GM12878 (cell line): ENCODE data around the gene PLEKHH2. TPM values are rescaled to one million over a fixed set of nuclear protein-coding genes. Genes with fewer than 3 reads are reported as not detected.

Source experiments
- ATAC-seq: fragments of 200-7000 bp; cut with Tn5 transposase; 3 replicates; pipeline ENCODE4 v1.9.1; 2020; ENCODE audit warnings: mild to moderate bottlenecking, moderate library complexity
- BruUV-seq: library from RNA; stranded (reverse); fragments of 400-500 nt; replicated peaks from 2 replicates; lab custom pipeline; 2021; lab: Mats Ljungman, UMichigan
- CTCF ChIA-PET: fragments of 300-600 bp; sonication (Branson Sonifier 250); formaldehyde crosslinking; extraction: SDS; loops from one replicate; lab custom pipeline; 2021; ENCODE audit warnings: inconsistent platforms; lab: Yijun Ruan, JAX
- POLR2A ChIA-PET: fragments of 350-600 bp; formaldehyde crosslinking; extraction: SDS; loops from one replicate; lab custom pipeline; 2021; ENCODE audit warnings: inconsistent platforms; lab: Charles Lee
- RAD21 ChIA-PET: fragments of 300-600 bp; sonication (Branson Sonifier 250); formaldehyde crosslinking; loops from one replicate; lab custom pipeline; 2023; ENCODE audit warnings: antibody characterized with exemption; ENCODE audit not compliant: unreplicated experiment; lab: Charles Lee
- SMC1A ChIA-PET: fragments of 300-600 bp; sonication (Branson Sonifier 250); formaldehyde crosslinking; loops from one replicate; lab custom pipeline; 2023; ENCODE audit not compliant: unreplicated experiment, uncharacterized antibody; lab: Charles Lee
- DNase-seq: peaks from one replicate; pipeline ENCODE4 v3.0.0-alpha.2; 2011; ENCODE audit warnings: low read depth, low spot score
- FAIRE-seq: peaks from 3 replicates; lab custom pipeline; 2011; peaks lifted over from hg19 to GRCh38; lab: Jason Lieb, UNC
- H2AFZ ChIP-seq: 2 replicates; pipeline ENCODE4 v1.6.0; 2011; ENCODE audit warnings: low read depth, low read length, control low read depth; ENCODE audit not compliant: control insufficient read depth
- H3K27ac ChIP-seq: 2 replicates; pipeline ENCODE4 v1.5.1; 2011; ENCODE audit warnings: control low read depth; ENCODE audit not compliant: control insufficient read depth, insufficient read depth
- H3K27me3 ChIP-seq, 2 experiments: replicated peaks in 1 of 2; 2 replicates each; pipeline versions ENCODE4 v1.6.0 to v1.6.1; 2011; ENCODE audit warnings: low read length in 1 of 2; ENCODE audit not compliant: control insufficient read depth in 2 of 2, insufficient read depth in 2 of 2
- H3K36me3 ChIP-seq, 2 experiments: 2 replicates each; pipeline ENCODE4 v1.5.1; 2011; ENCODE audit warnings: low read length in 1 of 2; ENCODE audit not compliant: control insufficient read depth in 2 of 2, insufficient read depth in 2 of 2
- H3K4me1 ChIP-seq: 2 replicates; pipeline ENCODE4 v1.6.1; 2011; ENCODE audit warnings: mild to moderate bottlenecking, low read length, moderate library complexity, mixed read lengths; ENCODE audit not compliant: control insufficient read depth, insufficient read depth
- H3K4me2 ChIP-seq: 2 replicates; pipeline ENCODE4 v1.6.0; 2011; ENCODE audit warnings: control low read depth; ENCODE audit not compliant: control insufficient read depth, insufficient read depth
- H3K4me3 ChIP-seq: fragments of 200-600 bp; sonication (generic); 2 replicates; pipeline ENCODE4 v1.5.1; 2016
- H3K79me2 ChIP-seq: 2 replicates; pipeline ENCODE4 v1.6.0; 2011; ENCODE audit warnings: low read length; ENCODE audit not compliant: control insufficient read depth, insufficient read depth
- H3K9ac ChIP-seq: 2 replicates; pipeline ENCODE4 v1.8.0; 2011; ENCODE audit warnings: low read length, control low read depth, mixed read lengths; ENCODE audit not compliant: control insufficient read depth, insufficient read depth
- H3K9me3 ChIP-seq: replicated peaks from 3 replicates; pipeline ENCODE4 v1.5.1; 2011; ENCODE audit warnings: mild to moderate bottlenecking, low read length; ENCODE audit not compliant: control insufficient read depth, insufficient read depth
- H4K20me1 ChIP-seq: 2 replicates; pipeline ENCODE4 v1.6.0; 2011; ENCODE audit not compliant: control insufficient read depth, insufficient read depth
- BACH1 ChIP-seq: fragments of 450-650 bp; IDR thresholded peaks from 2 replicates; pipeline ENCODE4 v1.6.1; 2017; ENCODE audit warnings: mild to moderate bottlenecking, borderline replicate concordance
- CHD4 ChIP-seq: fragments of 200-600 bp; sonication (generic); IDR thresholded peaks from 2 replicates; pipeline ENCODE4 v1.6.1; 2016; ENCODE audit warnings: mild to moderate bottlenecking
- E4F1 ChIP-seq: fragments of 450-650 bp; IDR thresholded peaks from 2 replicates; pipeline ENCODE4 v1.6.1; 2018; ENCODE audit warnings: borderline replicate concordance, mild to moderate bottlenecking; ENCODE audit not compliant: partially characterized antibody
- ETV6 ChIP-seq, 2 experiments: fragments of 450-650 bp in 1 of 2; IDR thresholded peaks in 1 of 2; conservative IDR thresholded peaks in 1 of 2; 2 replicates each; pipeline ENCODE4 v1.6.1; 2014; ENCODE audit warnings: antibody characterized with exemption in 1 of 2, borderline replicate concordance in 1 of 2, low read depth in 1 of 2, mild to moderate bottlenecking in 1 of 2, moderate library complexity in 1 of 2
- HDAC2 ChIP-seq: fragments of 200-600 bp; sonication (generic); IDR thresholded peaks from 2 replicates; pipeline ENCODE4 v1.6.1; 2017
- KDM1A ChIP-seq: fragments of 200-600 bp; sonication (generic); IDR thresholded peaks from 2 replicates; pipeline ENCODE4 v1.6.1; 2016; ENCODE audit warnings: borderline replicate concordance
- MYC ChIP-seq: IDR thresholded peaks from 2 replicates; pipeline ENCODE4 v1.6.1; 2011; ENCODE audit warnings: mild to moderate bottlenecking, low read length, moderate library complexity, inconsistent platforms; ENCODE audit not compliant: insufficient read depth, insufficient replicate concordance, insufficient read length, severe bottlenecking
- NFYB ChIP-seq: IDR thresholded peaks from 2 replicates; pipeline ENCODE4 v1.6.1; 2011; ENCODE audit warnings: low read depth, mild to moderate bottlenecking, low read length, improper control_type of control experiment, moderate library complexity; ENCODE audit not compliant: insufficient read depth
- POLR2A ChIP-seq: IDR thresholded peaks from 2 replicates; pipeline ENCODE4 v1.6.1; 2011; ENCODE audit warnings: low read depth, mild to moderate bottlenecking, low read length
- POLR2AphosphoS2 ChIP-seq: IDR thresholded peaks from 2 replicates; pipeline ENCODE4 v1.6.1; 2011; ENCODE audit warnings: low read depth, mild to moderate bottlenecking, low read length, improper control_type of control experiment, moderate library complexity
- POLR2AphosphoS5 ChIP-seq: IDR thresholded peaks from 2 replicates; pipeline ENCODE4 v1.6.1; 2011; ENCODE audit warnings: mild to moderate bottlenecking, low read length, inconsistent platforms
- RBBP5 ChIP-seq: fragments of 200-600 bp; sonication (generic); conservative IDR thresholded peaks from 2 replicates; pipeline ENCODE4 v1.6.1; 2016
- STAT1 ChIP-seq: fragments of 450-650 bp; conservative IDR thresholded peaks from 2 replicates; pipeline ENCODE4 v1.6.1; 2014; ENCODE audit warnings: antibody characterized with exemption, mild to moderate bottlenecking
- STAT3 ChIP-seq: IDR thresholded peaks from 2 replicates; pipeline ENCODE4 v1.6.1; 2011; ENCODE audit warnings: low read depth, low read length, improper control_type of control experiment
- ZBTB4 ChIP-seq: fragments of 450-650 bp; formaldehyde crosslinking; IDR thresholded peaks from 2 replicates; pipeline ENCODE4 v1.4.0; 2022; ENCODE audit warnings: mild to moderate bottlenecking, moderate library complexity
- ZNF207 ChIP-seq: fragments of 450-650 bp; IDR thresholded peaks from 2 replicates; pipeline ENCODE4 v1.6.1; 2014; ENCODE audit warnings: antibody characterized with exemption, mild to moderate bottlenecking, borderline replicate concordance
- ZNF217 ChIP-seq: fragments of 450-650 bp; IDR thresholded peaks from 2 replicates; pipeline ENCODE4 v1.6.1; 2017; ENCODE audit warnings: antibody characterized with exemption, mild to moderate bottlenecking
- ZNF24 ChIP-seq: fragments of 450-650 bp; IDR thresholded peaks from 2 replicates; pipeline ENCODE4 v1.6.1; 2017; ENCODE audit warnings: antibody characterized with exemption, mild to moderate bottlenecking
- ZNF622 ChIP-seq: fragments of 450-650 bp; IDR thresholded peaks from 2 replicates; pipeline ENCODE4 v1.6.1; 2017; ENCODE audit warnings: mild to moderate bottlenecking, inconsistent platforms
- ZZZ3 ChIP-seq: IDR thresholded peaks from 2 replicates; pipeline ENCODE4 v1.6.1; 2011; ENCODE audit warnings: low read depth; ENCODE audit not compliant: control insufficient read depth, insufficient read length
- WGBS: methylation state at CpG from one replicate; pipeline ENCODE4 v1.1.6; 2016; ENCODE audit warnings: low lambda C conversion rate; ENCODE audit not compliant: insufficient replicate concordance, insufficient coverage; ENCODE audit errors: missing lambda C conversion rate; 5-methylcytosine and 5-hydroxymethylcytosine counted together
- in situ Hi-C: fragments of 300-500 bp; cut with MboI; formaldehyde crosslinking; loops from 9 replicates; pipeline ENCODE4 v1.14.3; 2018; ENCODE audit warnings: mixed read lengths
- intact Hi-C: fragments of 100-400 bp; cut with micrococcal nuclease; formaldehyde crosslinking; loops from one replicate; pipeline ENCODE4 v1.14.2; 2022; ENCODE audit not compliant: unreplicated experiment
- polyA plus RNA-seq, 11 experiments: library from polyadenylated mRNA; depleted of rRNA in 4 of 11; unstranded in 6 of 11; stranded (reverse) in 5 of 11; fragments of >200 nt; fragmentation: Nextera tagmentation in 4 of 11; fragmentation: Illumina TruSeq in 1 of 11; extraction: Ambion mirVana in 4 of 11; extraction: Trizol in 1 of 11; gene quantifications; 1 replicate in 1 of 11; 2 replicates in 10 of 11; pipeline versions ENCODE4 v1.2.1 to v1.2.3, GENCODE V29; 2011 to 2016; ENCODE audit warnings: inconsistent platforms in 2 of 11, missing spikeins in 2 of 11, low read depth in 1 of 11
- total RNA-seq, 4 experiments: library from RNA; depleted of rRNA in 3 of 4; stranded (reverse); fragments of >200 nt in 3 of 4; fragmentation: Illumina TruSeq in 1 of 4; extraction: Trizol in 1 of 4; gene quantifications; 2 replicates each; pipeline versions ENCODE4 v1.2.1 to v1.2.3, GENCODE V29; 2013 to 2021

The PLEKHH2 gene
- total and polyA plus RNA-seq, 10 of the 15 experiments (the other 5 are each of a cell fraction or from before 2014, with no cell fraction given), result not detected

- H3K4me1 ChIP-seq, result no peaks in the 10 kb centered on the region
- no peak overlapping the region for H3K4me2 ChIP-seq
- TF ChIP-seq ZNF217, result no peak
- no peak for TF ChIP-seq NFYB
- TF ChIP-seq HDAC2, result no peak
- TF ChIP-seq BACH1, result no peak
- TF ChIP-seq ZBTB4 (CRISPR knock-in tag), result no peak
- no peak for TF ChIP-seq ZNF622
- TF ChIP-seq RBBP5, result no peak
- TF ChIP-seq POLR2A, result no peak
- no peak for TF ChIP-seq POLR2AphosphoS2
- no peak for TF ChIP-seq E4F1
- TF ChIP-seq ZZZ3, result no peak
- TF ChIP-seq CHD4, result no peak
- TF ChIP-seq STAT1, result no peak
- no peak for TF ChIP-seq POLR2AphosphoS5
- TF ChIP-seq ZNF24, result no peak
- no peak for TF ChIP-seq ETV6 (conservative IDR thresholded peaks at IDR 0.05 in 1 of 2, IDR thresholded peaks at IDR 0.05 in 1 of 2; ENCODE audit: borderline replicate concordance in 1 of 2, low read depth in 1 of 2)
- TF ChIP-seq KDM1A, result no peak
- no peak for TF ChIP-seq ZNF207
- no peak for TF ChIP-seq MYC
- no peak for TF ChIP-seq STAT3
- H3K36me3 ChIP-seq, result no peaks in the 10 kb centered on the region
- in situ Hi-C loops (no loop called here), intact Hi-C loops (no loop called here)
- ChIA-PET CTCF (interaction anchor here (1.2 to 2.6 kb wide), 3 partner anchors 8 to 53 kb away, joined by 3 to 17 read pairs (median 4); no protein-coding TSS in a partner anchor), POLR2A (interaction anchor here (0.6 kb wide), 1 partner anchor 86 kb away, joined by 5 read pairs; no protein-coding TSS in a partner anchor), RAD21 (no interaction called here), SMC1A (interaction anchor here (0.7 to 0.8 kb wide), 2 partner anchors 660 to 776 kb away, joined by 3 read pairs; no protein-coding TSS in a partner anchor)
- H3K27ac ChIP-seq, result no peak overlapping the region
- BruUV-seq, result no TSS peak
- ATAC-seq (no peak), DNase-seq (no peak), FAIRE-seq (no peak)
- H3K9me3 ChIP-seq, result no peaks in the 10 kb centered on the region
- 25% methylated on average over 4 of the region's 4 CpGs for WGBS
- H3K27me3 ChIP-seq, result no peaks in the 10 kb centered on the region
- H2AFZ ChIP-seq, result no peak overlapping the region
- no peak overlapping the region for H3K4me3 ChIP-seq
- H4K20me1 ChIP-seq, result no peaks in the 10 kb centered on the region
- H3K9ac ChIP-seq, result no peak overlapping the region
- H3K79me2 ChIP-seq, result no peaks in the 10 kb centered on the region
Measured at GRCh38 chr2:43604674-43605073, 32.4 kb upstream of the PLEKHH2 start.
